Fibroblast of lung (primary cell): ENCODE results near the gene AEBP2.

Experiments
- CTCF ChIP-seq, 2 donors: IDR thresholded peaks in 1 of 2; conservative IDR thresholded peaks in 1 of 2; 1 replicate in 1 of 2; 2 replicates in 1 of 2; pipeline ENCODE4 v1.5.1; 2011 to 2012; ENCODE audit warnings: low read length in 2 of 2, control low read depth in 1 of 2, inconsistent platforms in 1 of 2, low read depth in 1 of 2, mild to moderate bottlenecking in 1 of 2
- EZH2 ChIP-seq: IDR thresholded peaks from 2 replicates; pipeline ENCODE4 v1.5.1; 2012; ENCODE audit warnings: low read length, control low read depth, mild to moderate bottlenecking; ENCODE audit errors: missing control alignments

- TF ChIP-seq CTCF (conservative IDR thresholded peaks at IDR 0.05 in 1 of 2, IDR thresholded peaks at IDR 0.05 in 1 of 2; ENCODE audit: low read depth in 1 of 2, low read length in 2 of 2) (no peak), EZH2 (no peak)
These were observed 108.0 kb downstream of the AEBP2 start for GRCh38 chr12:19547271-19547671.
